22Rv1 (cell line): ENCODE results near the gene MMP27.

ENCODE experiments used
- CTCF ChIP-seq: fragments of 450-650 bp; IDR thresholded peaks from 2 replicates; pipeline ENCODE4 v1.5.1; 2017; ENCODE audit warnings: mild to moderate bottlenecking
- ZFX ChIP-seq: fragments of 450-650 bp; IDR thresholded peaks from 2 replicates; pipeline ENCODE4 v1.6.1; 2017; ENCODE audit warnings: antibody characterized with exemption, borderline replicate concordance

- no peak for TF ChIP-seq CTCF
- no peak for TF ChIP-seq ZFX
Observed at GRCh38 chr11:102680945-102681344, 24.6 kb downstream of the MMP27 start.
